Activated CD8-positive, alpha-beta memory T cell treated with anti-CD3 and anti-CD28 coated beads, Interleukin-2, amount 10 ng/mL, durations not matched to agents 7 days and 5 days (primary cell): ENCODE measurements around the gene ADARB2. TPM values are rescaled to one million over a fixed set of nuclear protein-coding genes. Genes with fewer than 3 reads are reported as not detected.

Source experiments
- ATAC-seq: fragments of 150-1000 bp; cut with Tn5 transposase; one replicate; pipeline ENCODE4 v1.10.0; 2021; ENCODE audit warnings: moderate library complexity
- CTCF ChIA-PET: fragments of 350-600 bp; sonication (Branson Sonifier 250); formaldehyde crosslinking; loops from one replicate; lab custom pipeline; 2021; ENCODE audit warnings: antibody characterized with exemption; lab: Charles Lee
- DNase-seq: peaks from one replicate; pipeline ENCODE4 v3.0.0-alpha.2; 2020
- H3K27ac Mint-ChIP-seq: one replicate; pipeline ENCODE4 v1.8.0; 2021; ENCODE audit warnings: mild to moderate bottlenecking, mixed read lengths
- H3K27me3 Mint-ChIP-seq: one replicate; pipeline ENCODE4 v1.8.0; 2021; ENCODE audit warnings: mixed read lengths
- H3K36me3 Mint-ChIP-seq: one replicate; pipeline ENCODE4 v1.8.0; 2021; ENCODE audit warnings: mild to moderate bottlenecking, mixed read lengths
- H3K4me1 Mint-ChIP-seq: one replicate; pipeline ENCODE4 v1.8.0; 2021; ENCODE audit warnings: mixed read lengths
- H3K4me3 Mint-ChIP-seq: one replicate; pipeline ENCODE4 v1.8.0; 2021; ENCODE audit warnings: mild to moderate bottlenecking, moderate library complexity, mixed read lengths
- H3K9me3 Mint-ChIP-seq: one replicate; pipeline ENCODE4 v1.8.0; 2022; ENCODE audit warnings: low read depth, mixed read lengths
- total RNA-seq, 2 experiments: library from RNA; stranded (reverse); gene quantifications; one replicate each; pipeline ENCODE4 v1.2.3, GENCODE V29; 2021

ADARB2 gene
- total RNA-seq, 2 experiments from 2014 or later = not detected

- CTCF ChIA-PET = no interaction called here
- Mint-ChIP-seq H3K9me3 (no peaks in the 10 kb centered on the region), H3K27me3 (peaks cover 32% of the 10 kb centered on the region), H3K4me1 (no peaks in the 10 kb centered on the region), H3K36me3 (no peaks in the 10 kb centered on the region), H3K4me3 (no peak overlapping the region), H3K27ac (no peak overlapping the region)
- DNase-seq = no peak
- ATAC-seq = no peak
These were observed 444.7 kb downstream of the ADARB2 start for GRCh38 chr10:1292611-1293031.

- CTCF ChIA-PET = no interaction called here
- ATAC-seq (no peak), DNase-seq (no peak)
- H3K27ac Mint-ChIP-seq = no peak overlapping the region
- peaks cover 32% of the 10 kb centered on the region for H3K27me3 Mint-ChIP-seq
- no peaks in the 10 kb centered on the region for H3K36me3 Mint-ChIP-seq
- no peaks in the 10 kb centered on the region for H3K4me1 Mint-ChIP-seq
- H3K9me3 Mint-ChIP-seq = no peaks in the 10 kb centered on the region
- no peak overlapping the region for H3K4me3 Mint-ChIP-seq
These were observed 445.9 kb downstream of the ADARB2 start for GRCh38 chr10:1291178-1292090.

- no peaks in the 10 kb centered on the region for H3K36me3 Mint-ChIP-seq
These were observed 447.3 kb downstream of the ADARB2 start for GRCh38 chr10:1290071-1290471.

GRCh38 chr10:1289591-1289990 is 447.7 kb downstream of the ADARB2 start:
- ATAC-seq (no peak), DNase-seq (no peak)
- Mint-ChIP-seq H3K4me1 (no peaks in the 10 kb centered on the region), H3K27me3 (peaks cover 28% of the 10 kb centered on the region), H3K27ac (no peak overlapping the region), H3K9me3 (no peaks in the 10 kb centered on the region), H3K4me3 (no peak overlapping the region), H3K36me3 (no peaks in the 10 kb centered on the region)
- CTCF ChIA-PET = no interaction called here

More at GRCh38 chr10:1290071-1290471, 447.3 kb downstream of the ADARB2 start:
- peaks cover 32% of the 10 kb centered on the region for H3K27me3 Mint-ChIP-seq
- H3K27ac Mint-ChIP-seq = no peak overlapping the region
- no peaks in the 10 kb centered on the region for H3K9me3 Mint-ChIP-seq
- H3K4me1 Mint-ChIP-seq = no peaks in the 10 kb centered on the region
- H3K4me3 Mint-ChIP-seq = no peak overlapping the region
- no peak for ATAC-seq
- no peak for DNase-seq
- CTCF ChIA-PET = no interaction called here

- no peaks in the 10 kb centered on the region for H3K36me3 Mint-ChIP-seq
- peaks cover 15% of the 10 kb centered on the region for H3K27me3 Mint-ChIP-seq
- CTCF ChIA-PET = no interaction called here
- H3K27ac Mint-ChIP-seq = no peak overlapping the region
- H3K4me1 Mint-ChIP-seq = no peaks in the 10 kb centered on the region
- no peak for DNase-seq
- H3K4me3 Mint-ChIP-seq = no peak overlapping the region
- ATAC-seq = no peak
- no peaks in the 10 kb centered on the region for H3K9me3 Mint-ChIP-seq
These were observed 449.3 kb downstream of the ADARB2 start for GRCh38 chr10:1287971-1288401.

- no peak for DNase-seq
- Mint-ChIP-seq H3K36me3 (no peaks in the 10 kb centered on the region), H3K9me3 (no peaks in the 10 kb centered on the region), H3K27ac (no peak overlapping the region), H3K4me3 (no peak overlapping the region), H3K27me3 (peaks cover 12% of the 10 kb centered on the region), H3K4me1 (no peaks in the 10 kb centered on the region)
- ATAC-seq = no peak
- CTCF ChIA-PET = no interaction called here
These were observed 449.8 kb downstream of the ADARB2 start for GRCh38 chr10:1287487-1287886.

GRCh38 chr10:1284076-1284475 is 453.2 kb downstream of the ADARB2 start:
- Mint-ChIP-seq H3K27ac (no peak overlapping the region), H3K36me3 (no peaks in the 10 kb centered on the region), H3K4me3 (no peak overlapping the region), H3K4me1 (no peaks in the 10 kb centered on the region), H3K27me3 (peaks cover 4% of the 10 kb centered on the region), H3K9me3 (no peaks in the 10 kb centered on the region)
- DNase-seq (no peak), ATAC-seq (no peak)
- CTCF ChIA-PET = no interaction called here

GRCh38 chr10:1281405-1281782 is 455.9 kb downstream of the ADARB2 start:
- CTCF ChIA-PET = no interaction called here
- DNase-seq (no peak), ATAC-seq (no peak)
- Mint-ChIP-seq H3K9me3 (no peaks in the 10 kb centered on the region), H3K4me3 (no peak overlapping the region), H3K27ac (no peak overlapping the region), H3K36me3 (no peaks in the 10 kb centered on the region), H3K4me1 (no peaks in the 10 kb centered on the region), H3K27me3 (no peaks in the 10 kb centered on the region)

- Mint-ChIP-seq H3K27me3 (no peaks in the 10 kb centered on the region), H3K4me3 (no peak overlapping the region), H3K9me3 (no peaks in the 10 kb centered on the region), H3K36me3 (no peaks in the 10 kb centered on the region), H3K4me1 (no peaks in the 10 kb centered on the region), H3K27ac (no peak overlapping the region)
- ATAC-seq (no peak), DNase-seq (no peak)
- CTCF ChIA-PET = no interaction called here
These were observed 456.6 kb downstream of the ADARB2 start for GRCh38 chr10:1280466-1281404.

- CTCF ChIA-PET = no interaction called here
- Mint-ChIP-seq H3K36me3 (no peaks in the 10 kb centered on the region), H3K4me3 (no peak overlapping the region), H3K27ac (no peak overlapping the region), H3K27me3 (no peaks in the 10 kb centered on the region), H3K9me3 (no peaks in the 10 kb centered on the region), H3K4me1 (no peaks in the 10 kb centered on the region)
- no peak for DNase-seq
- ATAC-seq = no peak
These were observed 459.0 kb downstream of the ADARB2 start for GRCh38 chr10:1278306-1278705.

- CTCF ChIA-PET = no interaction called here
- Mint-ChIP-seq H3K27me3 (no peaks in the 10 kb centered on the region), H3K4me1 (no peaks in the 10 kb centered on the region), H3K27ac (no peak overlapping the region), H3K4me3 (no peak overlapping the region), H3K9me3 (no peaks in the 10 kb centered on the region), H3K36me3 (no peaks in the 10 kb centered on the region)
- no peak for ATAC-seq
- DNase-seq = no peak
These were observed 462.4 kb downstream of the ADARB2 start for GRCh38 chr10:1274701-1275544.

- DNase-seq = no peak
These were observed 463.1 kb downstream of the ADARB2 start for GRCh38 chr10:1274111-1274661.

More at GRCh38 chr10:1274111-1274661, 463.1 kb downstream of the ADARB2 start:
- ATAC-seq = no peak
- H3K36me3 Mint-ChIP-seq = no peaks in the 10 kb centered on the region
- no peaks in the 10 kb centered on the region for H3K9me3 Mint-ChIP-seq
- H3K4me3 Mint-ChIP-seq = no peak overlapping the region
- no peak overlapping the region for H3K27ac Mint-ChIP-seq
- H3K4me1 Mint-ChIP-seq = no peaks in the 10 kb centered on the region
- CTCF ChIA-PET = no interaction called here
- H3K27me3 Mint-ChIP-seq = no peaks in the 10 kb centered on the region
